Naive thymus-derived CD4-positive, alpha-beta T cell (primary cell): ENCODE results near the gene CR2. TPM values are rescaled to one million over a fixed set of nuclear protein-coding genes. Genes with fewer than 3 reads are reported as not detected.
A peak's percentile ranks its signal among the peaks of the same experiment; 100 is the strongest.

ENCODE experiments used
- ATAC-seq: fragments of 150-1000 bp; cut with Tn5 transposase; 2 replicates; pipeline ENCODE4 v1.10.0; 2021; ENCODE audit warnings: mild to moderate bottlenecking, moderate library complexity
- CTCF ChIA-PET: fragments of 350-600 bp; sonication (Branson Sonifier 250); formaldehyde crosslinking; loops from one replicate; lab custom pipeline; 2021; ENCODE audit warnings: antibody characterized with exemption; lab: Charles Lee
- POLR2A ChIA-PET: fragments of 350-600 bp; sonication (Branson Sonifier 250); formaldehyde crosslinking; loops from one replicate; lab custom pipeline; 2021; ENCODE audit warnings: antibody characterized with exemption, inconsistent platforms; lab: Charles Lee
- DNase-seq, 9 donors: peaks; one replicate each; pipeline versions ENCODE4 v3.0.0 to v3.0.0-alpha.2; 2020 to 2022; ENCODE audit warnings: mixed read lengths in 1 of 9
- H3K27ac ChIP-seq: one replicate; pipeline ENCODE4 v1.7.0; 2013; ENCODE audit warnings: mild to moderate bottlenecking, low read depth, low read length, moderate library complexity
- H3K27me3 ChIP-seq, 2 donors: one replicate each; pipeline ENCODE4 v1.7.0; 2013; ENCODE audit warnings: low read length in 2 of 2, mild to moderate bottlenecking in 2 of 2, moderate library complexity in 2 of 2; ENCODE audit not compliant: control insufficient read depth in 2 of 2, insufficient read depth in 2 of 2
- H3K36me3 ChIP-seq, 3 experiments: 1 replicate in 2 of 3; 2 replicates in 1 of 3; pipeline ENCODE4 v1.7.0; 2013; ENCODE audit warnings: low read length in 3 of 3, mild to moderate bottlenecking in 3 of 3, moderate library complexity in 1 of 3; ENCODE audit not compliant: insufficient read depth in 3 of 3, control insufficient read depth in 2 of 3
- H3K4me1 ChIP-seq, 2 donors: one replicate each; pipeline ENCODE4 v1.7.0; 2013; ENCODE audit warnings: low read length in 2 of 2, mild to moderate bottlenecking in 2 of 2, moderate library complexity in 1 of 2; ENCODE audit not compliant: control insufficient read depth in 2 of 2, insufficient read depth in 2 of 2
- H3K4me3 ChIP-seq: 2 replicates; pipeline ENCODE4 v1.7.0; 2013; ENCODE audit warnings: mild to moderate bottlenecking, low read length
- H3K9me3 ChIP-seq, 3 experiments: 1 replicate in 2 of 3; 2 replicates in 1 of 3; pipeline ENCODE4 v1.7.0; 2013; ENCODE audit warnings: low read length in 3 of 3; ENCODE audit not compliant: control insufficient read depth in 2 of 3
- H3K27ac Mint-ChIP-seq, 9 donors: one replicate each; pipeline ENCODE4 v1.8.0; 2020 to 2022; ENCODE audit warnings: mixed read lengths in 9 of 9, mild to moderate bottlenecking in 8 of 9, moderate library complexity in 5 of 9, inconsistent platforms in 2 of 9
- H3K27me3 Mint-ChIP-seq, 5 donors: one replicate each; pipeline ENCODE4 v1.8.0; 2021 to 2022; ENCODE audit warnings: mixed read lengths in 5 of 5, mild to moderate bottlenecking in 1 of 5
- H3K36me3 Mint-ChIP-seq, 5 donors: one replicate each; pipeline ENCODE4 v1.8.0; 2020 to 2022; ENCODE audit warnings: mixed read lengths in 5 of 5, mild to moderate bottlenecking in 3 of 5, inconsistent platforms in 1 of 5
- H3K4me1 Mint-ChIP-seq, 7 donors: one replicate each; pipeline ENCODE4 v1.8.0; 2020 to 2022; ENCODE audit warnings: mixed read lengths in 7 of 7, mild to moderate bottlenecking in 3 of 7, inconsistent platforms in 1 of 7
- H3K4me3 Mint-ChIP-seq, 10 donors: one replicate each; pipeline ENCODE4 v1.8.0; 2020 to 2022; ENCODE audit warnings: mild to moderate bottlenecking in 10 of 10, mixed read lengths in 10 of 10, moderate library complexity in 6 of 10, inconsistent platforms in 2 of 10
- H3K9me3 Mint-ChIP-seq, 11 donors: one replicate each; pipeline ENCODE4 v1.8.0; 2020 to 2022; ENCODE audit warnings: mixed read lengths in 11 of 11, mild to moderate bottlenecking in 4 of 11, inconsistent platforms in 1 of 11, moderate library complexity in 1 of 11
- intact Hi-C, 2 donors: fragments of 100-400 bp; cut with micrococcal nuclease; formaldehyde crosslinking; loops; one replicate each; pipeline ENCODE4 v1.15.1; 2023
- polyA plus RNA-seq, 2 donors: library from polyadenylated mRNA; unstranded; fragments of 300-500 nt; fragmentation: Illumina TruSeq; gene quantifications; one replicate each; pipeline ENCODE4 v1.2.3, GENCODE V29; 2021
- total RNA-seq, 6 experiments: library from RNA in 5 of 6; stranded (reverse) in 5 of 6; gene quantifications; 1 replicate in 5 of 6; 2 replicates in 1 of 6; pipeline ENCODE4 v1.2.3 and lab custom pipeline; 2021 to 2026

CR2 gene
- total and polyA plus RNA-seq, 7 experiments from 2014 or later, result 2.6 to 14.5 (median 8.6) TPM; not detected in 1

DNA sequence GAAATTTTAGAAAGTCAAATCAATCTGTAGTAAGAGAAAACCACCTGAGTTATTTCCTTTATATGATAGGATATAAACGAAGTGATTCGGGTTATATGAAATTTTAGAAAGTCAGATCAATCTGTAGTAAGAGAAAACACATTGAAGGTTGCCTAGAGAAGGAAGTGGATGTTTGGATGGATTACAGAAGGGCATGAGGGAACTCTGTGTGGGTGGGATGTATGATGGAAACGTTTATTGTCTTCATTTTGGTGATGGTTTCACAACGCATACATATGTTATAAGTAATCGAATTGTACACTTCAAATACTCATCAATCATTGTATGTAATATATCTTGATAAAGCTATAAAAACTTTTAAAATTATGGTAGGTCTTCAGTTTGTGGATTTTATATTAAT, 46.9 kb downstream of the CR2 start:
- no peak overlapping the region for H3K4me3 ChIP-seq
- no peaks in the 10 kb centered on the region for H3K27me3 ChIP-seq
- Mint-ChIP-seq H3K27me3 (peaks cover 0 to 52% (median 17%) of the 10 kb centered on the region in 5 donors), H3K36me3 (no peaks in the 10 kb centered on the region), H3K4me3 (no peak overlapping the region), H3K27ac (no peak overlapping the region), H3K9me3 (no peaks in the 10 kb centered on the region), H3K4me1 (peaks cover 0 to 10% (median 6%) of the 10 kb centered on the region in 7 donors)
- intact Hi-C loops, result loop anchor here in 1 of 2 donors (5.0 kb wide), 1 partner anchor 519 kb away; no protein-coding TSS in a partner anchor
- no peak for ATAC-seq
- no peaks in the 10 kb centered on the region for H3K4me1 ChIP-seq
- DNase-seq, result no peak
- H3K27ac ChIP-seq, result no peak overlapping the region
- POLR2A ChIA-PET, result interaction anchor here (0.6 kb wide), 1 partner anchor 171 kb away, joined by 5 read pairs; no protein-coding TSS in a partner anchor
- H3K9me3 ChIP-seq, result no peaks in the 10 kb centered on the region
- CTCF ChIA-PET, result interaction anchor here (0.6 to 2.2 kb wide), 5 partner anchors 96 to 434 kb away, joined by 3 to 8 read pairs (median 4); no protein-coding TSS in a partner anchor
- no peaks in the 10 kb centered on the region for H3K36me3 ChIP-seq

DNA sequence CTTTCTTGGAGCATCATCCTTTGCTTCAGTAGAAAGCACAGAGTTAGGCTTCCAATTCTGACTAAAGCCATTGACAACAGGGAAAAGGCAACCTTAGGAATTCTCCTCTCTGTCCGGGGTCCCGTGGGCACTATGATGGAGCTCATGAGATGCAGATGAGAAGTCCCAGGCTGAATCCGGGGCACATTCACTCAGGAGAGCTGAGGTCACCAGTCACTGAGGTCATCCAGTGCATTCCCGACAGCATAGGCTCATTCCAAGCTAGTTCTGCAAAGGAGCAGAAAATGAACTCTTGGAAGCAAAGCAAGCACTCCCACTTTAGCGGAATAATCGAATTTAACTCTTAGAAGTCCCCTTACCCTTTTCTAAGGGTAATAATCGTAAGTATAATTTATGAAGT, 48.6 kb downstream of the CR2 start:
- Mint-ChIP-seq H3K4me1 (peaks cover 0 to 6% (median 0%) of the 10 kb centered on the region in 7 donors), H3K27me3 (peaks cover 0 to 48% (median 13%) of the 10 kb centered on the region in 5 donors), H3K9me3 (no peaks in the 10 kb centered on the region), H3K4me3 (no peak overlapping the region), H3K27ac (no peak overlapping the region), H3K36me3 (peaks cover 0 to 4% (median 0%) of the 10 kb centered on the region in 5 donors)
- no peaks in the 10 kb centered on the region for H3K9me3 ChIP-seq
- no peak for DNase-seq
- CTCF ChIA-PET, result interaction anchor here (2.2 kb wide), 1 partner anchor 419 kb away, joined by 8 read pairs; no protein-coding TSS in a partner anchor
- POLR2A ChIA-PET, result no interaction called here
- intact Hi-C loops, result loop anchor here in 1 of 2 donors (5.0 kb wide), 1 partner anchor 520 kb away; no protein-coding TSS in a partner anchor
- H3K27ac ChIP-seq, result no peak overlapping the region
- no peak for ATAC-seq
- H3K27me3 ChIP-seq, result no peaks in the 10 kb centered on the region
- no peaks in the 10 kb centered on the region for H3K4me1 ChIP-seq
- H3K4me3 ChIP-seq, result no peak overlapping the region
- H3K36me3 ChIP-seq, result no peaks in the 10 kb centered on the region

DNA sequence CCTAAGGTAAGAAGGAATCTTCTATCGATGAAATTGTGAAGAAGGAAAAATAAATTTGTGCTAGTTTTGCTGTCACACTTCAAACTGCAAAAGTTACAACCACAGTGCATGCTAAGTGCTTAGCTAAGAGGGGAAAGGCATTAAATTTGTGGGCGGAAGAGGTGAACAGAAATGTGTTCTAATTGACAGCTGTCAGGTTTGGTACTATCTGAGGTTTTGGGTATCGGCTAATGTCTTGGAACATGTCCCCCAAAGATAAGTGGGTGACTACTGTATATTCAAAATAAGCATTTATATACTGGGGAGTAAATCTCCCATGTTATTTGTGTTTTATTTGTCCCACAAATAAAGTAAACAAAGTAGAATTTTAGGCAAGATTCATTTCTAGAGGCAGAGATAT, 49.8 kb downstream of the CR2 start:
- H3K4me3 ChIP-seq, result no peak overlapping the region
- peaks cover 0 to 5% (median 0%) of the 10 kb centered on the region in 7 donors for H3K4me1 Mint-ChIP-seq
- POLR2A ChIA-PET, result no interaction called here
- CTCF ChIA-PET, result interaction anchor here (1.4 kb wide), 2 partner anchors 48 to 420 kb away, joined by 4 read pairs; no protein-coding TSS in a partner anchor
- no peaks in the 10 kb centered on the region for H3K4me1 ChIP-seq
- ATAC-seq (no peak), DNase-seq (no peak)
- H3K27me3 Mint-ChIP-seq, result peaks cover 0 to 48% (median 13%) of the 10 kb centered on the region in 5 donors
- H3K36me3 Mint-ChIP-seq, result peaks cover 0 to 4% (median 0%) of the 10 kb centered on the region in 5 donors
- no peaks in the 10 kb centered on the region for H3K9me3 ChIP-seq
- no peak overlapping the region for H3K27ac Mint-ChIP-seq
- H3K27me3 ChIP-seq, result no peaks in the 10 kb centered on the region
- H3K9me3 Mint-ChIP-seq, result no peaks in the 10 kb centered on the region
- no peak overlapping the region for H3K27ac ChIP-seq
- no peaks in the 10 kb centered on the region for H3K36me3 ChIP-seq
- no peak overlapping the region for H3K4me3 Mint-ChIP-seq
- intact Hi-C loops, result loop anchor here (2.0 to 5.0 kb wide), 2 partner anchors 61 to 522 kb away; no protein-coding TSS in a partner anchor

GRCh38 chr1:207504438-207504837, 50.3 kb downstream of the CR2 start:
- intact Hi-C loops, result loop anchor here (2.0 to 5.0 kb wide), 2 partner anchors 62 to 522 kb away; no protein-coding TSS in a partner anchor
- POLR2A ChIA-PET, result no interaction called here

DNA sequence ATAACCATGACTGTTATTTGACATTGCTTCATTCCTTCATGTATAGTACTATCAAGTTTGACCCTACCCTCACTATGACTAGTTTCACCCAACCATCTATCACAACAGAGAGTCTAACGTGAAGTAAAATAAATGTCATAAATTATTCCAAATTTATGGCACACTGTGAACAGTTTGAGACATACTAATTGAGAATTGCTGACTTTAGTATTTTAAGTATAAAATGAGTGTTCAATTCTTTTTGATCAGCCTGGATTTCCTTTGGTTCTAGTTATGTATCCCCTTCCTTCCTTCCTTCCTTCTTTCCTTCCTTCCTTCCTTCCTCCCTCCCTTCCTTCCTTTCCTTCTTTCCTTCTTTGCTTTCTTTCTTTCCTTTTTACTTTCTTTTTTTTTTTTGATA, 56.3 kb downstream of the CR2 start:
- H3K36me3 Mint-ChIP-seq, result peaks cover 0 to 4% (median 0%) of the 10 kb centered on the region in 5 donors
- intact Hi-C loops, result no loop called here
- H3K4me1 Mint-ChIP-seq, result peaks cover 0 to 6% (median 0%) of the 10 kb centered on the region in 7 donors
- ATAC-seq (no peak), DNase-seq (no peak)
- H3K36me3 ChIP-seq, result no peaks in the 10 kb centered on the region
- no peaks in the 10 kb centered on the region for H3K4me1 ChIP-seq
- H3K27me3 ChIP-seq, result no peaks in the 10 kb centered on the region
- no peak overlapping the region for H3K27ac ChIP-seq
- peaks cover 0 to 31% (median 4%) of the 10 kb centered on the region in 5 donors for H3K27me3 Mint-ChIP-seq
- no peak overlapping the region for H3K4me3 Mint-ChIP-seq
- H3K4me3 ChIP-seq, result no peak overlapping the region
- ChIA-PET CTCF (interaction anchor here (0.6 kb wide), 1 partner anchor 10 kb away, joined by 3 read pairs; no protein-coding TSS in a partner anchor), POLR2A (no interaction called here)
- H3K9me3 ChIP-seq, result no peaks in the 10 kb centered on the region
- peak overlapping the region in 1 of 9 donors; percentile 49 for H3K27ac Mint-ChIP-seq
- H3K9me3 Mint-ChIP-seq, result peaks cover 0 to 1% (median 0%) of the 10 kb centered on the region in 11 donors

More at GRCh38 chr1:207504438-207504837, 50.3 kb downstream of the CR2 start:
- Histone ChIP-seq H3K36me3 (no peaks in the 10 kb centered on the region), H3K4me3 (no peak overlapping the region), H3K4me1 (no peaks in the 10 kb centered on the region), H3K9me3 (no peaks in the 10 kb centered on the region), H3K27ac (no peak overlapping the region), H3K27me3 (no peaks in the 10 kb centered on the region)
- Mint-ChIP-seq H3K9me3 (no peaks in the 10 kb centered on the region), H3K27me3 (peaks cover 0 to 48% (median 13%) of the 10 kb centered on the region in 5 donors), H3K27ac (no peak overlapping the region), H3K36me3 (peaks cover 0 to 4% (median 0%) of the 10 kb centered on the region in 5 donors), H3K4me1 (peaks cover 0 to under 1% (median 0%) of the 10 kb centered on the region in 7 donors), H3K4me3 (no peak overlapping the region)
- ATAC-seq (no peak), DNase-seq (no peak)
- CTCF ChIA-PET, result interaction anchor here (1.4 kb wide), 2 partner anchors 49 to 421 kb away, joined by 4 read pairs; no protein-coding TSS in a partner anchor

GRCh38 chr1:207514890-207515289, 60.8 kb downstream of the CR2 start:
- H3K9me3 Mint-ChIP-seq, result peaks cover 0 to 7% (median 0%) of the 10 kb centered on the region in 11 donors
- H3K36me3 ChIP-seq, result no peaks in the 10 kb centered on the region
- H3K27me3 Mint-ChIP-seq, result peaks cover 0 to 29% (median 0%) of the 10 kb centered on the region in 5 donors
- no peaks in the 10 kb centered on the region for H3K9me3 ChIP-seq
- H3K4me1 ChIP-seq, result no peaks in the 10 kb centered on the region
- H3K4me3 ChIP-seq, result no peak overlapping the region
- H3K27me3 ChIP-seq, result no peaks in the 10 kb centered on the region
- DNase-seq (no peak), ATAC-seq (no peak)
- peaks cover 0 to 6% (median 0%) of the 10 kb centered on the region in 7 donors for H3K4me1 Mint-ChIP-seq
- POLR2A ChIA-PET, result no interaction called here
- intact Hi-C loops, result no loop called here
- peaks cover 0 to 5% (median 0%) of the 10 kb centered on the region in 5 donors for H3K36me3 Mint-ChIP-seq
- CTCF ChIA-PET, result no interaction called here
- H3K27ac ChIP-seq, result no peak overlapping the region
- H3K27ac Mint-ChIP-seq, result no peak overlapping the region
- no peak overlapping the region for H3K4me3 Mint-ChIP-seq
